ENCODE data around the gene CLDN4. TPM values are rescaled to one million over a fixed set of nuclear protein-coding genes. Genes with fewer than 3 reads are reported as not detected.

Gene CLDN4
- total and polyA plus RNA-seq, 9 of the 15 experiments (the other 6 are each of a cell fraction or from before 2014, with no cell fraction given): 0.05 to 0.60 (median 0.06) TPM; not detected in 3

DNA sequence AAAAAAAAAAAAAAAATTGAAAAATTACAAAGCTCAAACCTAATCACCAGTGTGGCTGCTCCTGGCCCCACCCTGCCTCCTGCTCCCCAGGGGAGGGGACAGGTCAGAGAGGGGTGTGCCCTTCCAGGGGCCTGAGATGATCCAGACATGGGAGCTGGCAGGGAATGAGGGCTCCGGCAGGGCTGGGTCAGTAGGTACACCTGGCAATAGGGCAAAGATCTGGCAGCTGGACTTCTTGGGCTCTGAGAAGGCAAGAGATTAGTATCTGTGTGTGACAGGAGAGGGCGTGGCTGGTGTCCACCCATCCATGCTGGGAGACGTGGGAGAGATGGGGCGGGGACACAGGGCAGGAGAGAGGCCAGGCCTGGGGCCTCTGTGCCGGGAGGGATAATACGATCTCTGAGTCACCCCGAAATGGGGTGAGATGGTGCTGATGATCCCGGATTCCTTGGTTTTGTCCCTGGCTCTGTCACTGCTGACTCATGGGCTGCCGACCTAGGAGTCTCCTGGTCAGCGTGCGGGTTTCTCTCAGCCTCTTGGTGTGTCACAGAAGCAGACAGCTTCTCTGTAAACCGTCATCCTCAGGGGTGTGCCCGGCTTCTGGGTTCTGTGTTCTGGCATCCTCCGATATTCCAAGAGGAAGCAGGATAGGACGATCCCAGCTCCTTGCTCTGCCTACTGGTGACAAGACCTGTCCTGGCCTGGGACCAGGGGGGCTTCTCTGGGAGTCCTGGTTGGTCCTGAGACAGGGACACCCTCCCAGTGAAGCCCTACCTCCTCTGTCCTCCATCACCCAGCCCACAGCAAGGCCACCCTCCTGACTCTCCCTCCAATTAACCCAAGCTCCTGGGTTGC is 8.2 kb upstream of the CLDN4 start (continued):
- peak; percentile 83 for TF ChIP-seq MAFG (tag; conservative IDR thresholded peaks at IDR 0.05)
- no peak; the same call in 1 of the 2 replicates for TF ChIP-seq PHB2 (IDR thresholded peaks at IDR 0.05; ENCODE audit: low read depth)
- TF ChIP-seq, protein P1, sequence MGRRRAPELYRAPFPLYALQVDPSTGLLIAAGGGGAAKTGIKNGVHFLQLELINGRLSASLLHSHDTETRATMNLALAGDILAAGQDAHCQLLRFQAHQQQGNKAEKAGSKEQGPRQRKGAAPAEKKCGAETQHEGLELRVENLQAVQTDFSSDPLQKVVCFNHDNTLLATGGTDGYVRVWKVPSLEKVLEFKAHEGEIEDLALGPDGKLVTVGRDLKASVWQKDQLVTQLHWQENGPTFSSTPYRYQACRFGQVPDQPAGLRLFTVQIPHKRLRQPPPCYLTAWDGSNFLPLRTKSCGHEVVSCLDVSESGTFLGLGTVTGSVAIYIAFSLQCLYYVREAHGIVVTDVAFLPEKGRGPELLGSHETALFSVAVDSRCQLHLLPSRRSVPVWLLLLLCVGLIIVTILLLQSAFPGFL (CRISPR knock-in tag; IDR thresholded peaks at IDR 0.05): peak; percentile 71; the same call in 1 of the 2 replicates
- TF ChIP-seq, protein P2, sequence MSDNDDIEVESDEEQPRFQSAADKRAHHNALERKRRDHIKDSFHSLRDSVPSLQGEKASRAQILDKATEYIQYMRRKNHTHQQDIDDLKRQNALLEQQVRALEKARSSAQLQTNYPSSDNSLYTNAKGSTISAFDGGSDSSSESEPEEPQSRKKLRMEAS (CRISPR knock-in tag; IDR thresholded peaks at IDR 0.05): peak; percentile 49
- TF ChIP-seq ZBTB1 (CRISPR knock-in tag; IDR thresholded peaks at IDR 0.05; ENCODE audit: borderline replicate concordance, low read depth): no peak
- TF ChIP-seq PPARD (CRISPR knock-in tag; IDR thresholded peaks at IDR 0.05): no peak
- TF ChIP-seq ZNF586 (CRISPR knock-in tag; conservative IDR thresholded peaks at IDR 0.05): no peak
- no peak for TF ChIP-seq ZNF3 (CRISPR knock-in tag; IDR thresholded peaks at IDR 0.05)
- TF ChIP-seq RBM34 (IDR thresholded peaks at IDR 0.05; ENCODE audit: borderline replicate concordance, insufficient read depth, low read length): no peak
- no peak for TF ChIP-seq ELK3 (CRISPR knock-in tag; IDR thresholded peaks at IDR 0.05)
- TF ChIP-seq HINFP (tag; conservative IDR thresholded peaks at IDR 0.05; ENCODE audit: low read depth): no peak
- TF ChIP-seq KDM2B (CRISPR knock-in tag; IDR thresholded peaks at IDR 0.05): no peak
- TF ChIP-seq SRF (CRISPR knock-in tag; IDR thresholded peaks at IDR 0.05): peak in 1 of 2 experiments; percentile 87; a peak in 2 of 4 replicates
- TF ChIP-seq, protein P3, sequence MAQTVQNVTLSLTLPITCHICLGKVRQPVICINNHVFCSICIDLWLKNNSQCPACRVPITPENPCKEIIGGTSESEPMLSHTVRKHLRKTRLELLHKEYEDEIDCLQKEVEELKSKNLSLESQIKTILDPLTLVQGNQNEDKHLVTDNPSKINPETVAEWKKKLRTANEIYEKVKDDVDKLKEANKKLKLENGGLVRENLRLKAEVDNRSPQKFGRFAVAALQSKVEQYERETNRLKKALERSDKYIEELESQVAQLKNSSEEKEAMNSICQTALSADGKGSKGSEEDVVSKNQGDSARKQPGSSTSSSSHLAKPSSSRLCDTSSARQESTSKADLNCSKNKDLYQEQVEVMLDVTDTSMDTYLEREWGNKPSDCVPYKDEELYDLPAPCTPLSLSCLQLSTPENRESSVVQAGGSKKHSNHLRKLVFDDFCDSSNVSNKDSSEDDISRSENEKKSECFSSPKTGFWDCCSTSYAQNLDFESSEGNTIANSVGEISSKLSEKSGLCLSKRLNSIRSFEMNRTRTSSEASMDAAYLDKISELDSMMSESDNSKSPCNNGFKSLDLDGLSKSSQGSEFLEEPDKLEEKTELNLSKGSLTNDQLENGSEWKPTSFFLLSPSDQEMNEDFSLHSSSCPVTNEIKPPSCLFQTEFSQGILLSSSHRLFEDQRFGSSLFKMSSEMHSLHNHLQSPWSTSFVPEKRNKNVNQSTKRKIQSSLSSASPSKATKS (CRISPR knock-in tag; IDR thresholded peaks at IDR 0.05): no peak
- no peak for TF ChIP-seq BMI1 (IDR thresholded peaks at IDR 0.05; ENCODE audit: low read length)
- no peak for TF ChIP-seq ZNF263 (CRISPR knock-in tag; IDR thresholded peaks at IDR 0.05; ENCODE audit: borderline replicate concordance)
- TF ChIP-seq SMARCC2 (IDR thresholded peaks at IDR 0.05; ENCODE audit: low read depth): peak; percentile 83

Data from K562 (cell line).